ENCODE measurements around the gene NT5C3A. TPM values are rescaled to one million over a fixed set of nuclear protein-coding genes. Genes with fewer than 3 reads are reported as not detected.

The NT5C3A gene
- total and polyA plus RNA-seq, 2 of the 13 experiments (the other 11 are each of a cell fraction or from before 2014, with no cell fraction given) = 16.9 to 34.0 TPM

DNA sequence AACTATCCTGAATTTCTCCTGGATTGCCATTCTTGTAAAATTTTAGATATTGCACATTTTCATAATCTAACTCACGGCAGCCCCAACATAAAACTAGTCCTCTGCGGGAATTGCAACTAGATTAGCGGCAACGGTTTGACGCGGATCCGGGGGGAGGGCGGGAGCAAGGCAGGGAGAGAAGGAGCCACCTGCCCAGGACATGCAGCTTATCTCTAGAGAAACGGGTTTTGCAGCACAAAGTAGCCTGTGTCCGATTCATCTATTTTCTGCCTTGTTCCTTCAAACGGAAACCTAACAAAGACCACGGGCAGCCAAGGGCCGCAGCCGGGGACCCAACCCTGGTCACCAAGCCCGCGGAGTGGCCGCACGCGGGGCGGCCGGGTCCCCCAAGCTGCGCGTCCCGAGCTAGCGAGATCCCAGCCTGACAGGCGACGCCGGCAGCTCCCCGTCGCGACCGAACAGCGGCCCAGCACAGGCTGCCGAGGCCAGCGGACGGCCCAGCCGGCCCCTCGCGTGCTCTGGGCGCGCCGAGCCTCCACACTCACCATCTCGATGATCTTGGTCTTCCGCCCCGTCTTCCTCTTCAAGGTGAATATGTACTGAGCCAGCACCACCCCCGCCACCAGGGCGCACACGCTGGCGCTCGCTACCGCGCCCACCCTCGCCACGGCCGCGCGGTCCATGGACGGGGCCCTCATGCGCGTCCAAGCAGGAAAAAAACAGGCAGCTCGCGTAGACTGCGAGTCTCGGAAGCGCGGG lies at the start of gene NT5C3A (continued):
- peak; percentile 9; the same call in 1 of the 2 replicates for TF ChIP-seq ZC3H4 (CRISPR knock-in tag; IDR thresholded peaks at IDR 0.05; ENCODE audit: borderline replicate concordance)
- TF ChIP-seq, protein P1, sequence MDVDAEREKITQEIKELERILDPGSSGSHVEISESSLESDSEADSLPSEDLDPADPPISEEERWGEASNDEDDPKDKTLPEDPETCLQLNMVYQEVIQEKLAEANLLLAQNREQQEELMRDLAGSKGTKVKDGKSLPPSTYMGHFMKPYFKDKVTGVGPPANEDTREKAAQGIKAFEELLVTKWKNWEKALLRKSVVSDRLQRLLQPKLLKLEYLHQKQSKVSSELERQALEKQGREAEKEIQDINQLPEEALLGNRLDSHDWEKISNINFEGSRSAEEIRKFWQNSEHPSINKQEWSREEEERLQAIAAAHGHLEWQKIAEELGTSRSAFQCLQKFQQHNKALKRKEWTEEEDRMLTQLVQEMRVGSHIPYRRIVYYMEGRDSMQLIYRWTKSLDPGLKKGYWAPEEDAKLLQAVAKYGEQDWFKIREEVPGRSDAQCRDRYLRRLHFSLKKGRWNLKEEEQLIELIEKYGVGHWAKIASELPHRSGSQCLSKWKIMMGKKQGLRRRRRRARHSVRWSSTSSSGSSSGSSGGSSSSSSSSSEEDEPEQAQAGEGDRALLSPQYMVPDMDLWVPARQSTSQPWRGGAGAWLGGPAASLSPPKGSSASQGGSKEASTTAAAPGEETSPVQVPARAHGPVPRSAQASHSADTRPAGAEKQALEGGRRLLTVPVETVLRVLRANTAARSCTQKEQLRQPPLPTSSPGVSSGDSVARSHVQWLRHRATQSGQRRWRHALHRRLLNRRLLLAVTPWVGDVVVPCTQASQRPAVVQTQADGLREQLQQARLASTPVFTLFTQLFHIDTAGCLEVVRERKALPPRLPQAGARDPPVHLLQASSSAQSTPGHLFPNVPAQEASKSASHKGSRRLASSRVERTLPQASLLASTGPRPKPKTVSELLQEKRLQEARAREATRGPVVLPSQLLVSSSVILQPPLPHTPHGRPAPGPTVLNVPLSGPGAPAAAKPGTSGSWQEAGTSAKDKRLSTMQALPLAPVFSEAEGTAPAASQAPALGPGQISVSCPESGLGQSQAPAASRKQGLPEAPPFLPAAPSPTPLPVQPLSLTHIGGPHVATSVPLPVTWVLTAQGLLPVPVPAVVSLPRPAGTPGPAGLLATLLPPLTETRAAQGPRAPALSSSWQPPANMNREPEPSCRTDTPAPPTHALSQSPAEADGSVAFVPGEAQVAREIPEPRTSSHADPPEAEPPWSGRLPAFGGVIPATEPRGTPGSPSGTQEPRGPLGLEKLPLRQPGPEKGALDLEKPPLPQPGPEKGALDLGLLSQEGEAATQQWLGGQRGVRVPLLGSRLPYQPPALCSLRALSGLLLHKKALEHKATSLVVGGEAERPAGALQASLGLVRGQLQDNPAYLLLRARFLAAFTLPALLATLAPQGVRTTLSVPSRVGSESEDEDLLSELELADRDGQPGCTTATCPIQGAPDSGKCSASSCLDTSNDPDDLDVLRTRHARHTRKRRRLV (CRISPR knock-in tag; IDR thresholded peaks at IDR 0.05) = no peak
- no peak for TF ChIP-seq ZNF569 (CRISPR knock-in tag; IDR thresholded peaks at IDR 0.05; ENCODE audit: borderline replicate concordance)
- no peak for TF ChIP-seq SMAD3 (CRISPR knock-in tag; IDR thresholded peaks at IDR 0.05)
- TF ChIP-seq ZBTB14 (CRISPR knock-in tag; IDR thresholded peaks at IDR 0.05) = peak; percentile 74
- TF ChIP-seq SNAPC2 (CRISPR knock-in tag; IDR thresholded peaks at IDR 0.05) = 0 out of 2 replicates have a peak, but pooled peaks have one; percentile 14
- TF ChIP-seq, protein P2, sequence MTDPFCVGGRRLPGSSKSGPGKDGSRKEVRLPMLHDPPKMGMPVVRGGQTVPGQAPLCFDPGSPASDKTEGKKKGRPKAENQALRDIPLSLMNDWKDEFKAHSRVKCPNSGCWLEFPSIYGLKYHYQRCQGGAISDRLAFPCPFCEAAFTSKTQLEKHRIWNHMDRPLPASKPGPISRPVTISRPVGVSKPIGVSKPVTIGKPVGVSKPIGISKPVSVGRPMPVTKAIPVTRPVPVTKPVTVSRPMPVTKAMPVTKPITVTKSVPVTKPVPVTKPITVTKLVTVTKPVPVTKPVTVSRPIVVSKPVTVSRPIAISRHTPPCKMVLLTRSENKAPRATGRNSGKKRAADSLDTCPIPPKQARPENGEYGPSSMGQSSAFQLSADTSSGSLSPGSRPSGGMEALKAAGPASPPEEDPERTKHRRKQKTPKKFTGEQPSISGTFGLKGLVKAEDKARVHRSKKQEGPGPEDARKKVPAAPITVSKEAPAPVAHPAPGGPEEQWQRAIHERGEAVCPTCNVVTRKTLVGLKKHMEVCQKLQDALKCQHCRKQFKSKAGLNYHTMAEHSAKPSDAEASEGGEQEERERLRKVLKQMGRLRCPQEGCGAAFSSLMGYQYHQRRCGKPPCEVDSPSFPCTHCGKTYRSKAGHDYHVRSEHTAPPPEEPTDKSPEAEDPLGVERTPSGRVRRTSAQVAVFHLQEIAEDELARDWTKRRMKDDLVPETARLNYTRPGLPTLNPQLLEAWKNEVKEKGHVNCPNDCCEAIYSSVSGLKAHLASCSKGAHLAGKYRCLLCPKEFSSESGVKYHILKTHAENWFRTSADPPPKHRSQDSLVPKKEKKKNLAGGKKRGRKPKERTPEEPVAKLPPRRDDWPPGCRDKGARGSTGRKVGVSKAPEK (CRISPR knock-in tag; IDR thresholded peaks at IDR 0.05; ENCODE audit: borderline replicate concordance) = no peak
- TF ChIP-seq RFXAP (CRISPR knock-in tag; IDR thresholded peaks at IDR 0.05; ENCODE audit: borderline replicate concordance) = peak; percentile 64; the same call in 1 of the 2 replicates
- no peak for TF ChIP-seq ZNF484 (CRISPR knock-in tag; IDR thresholded peaks at IDR 0.05; ENCODE audit: borderline replicate concordance, low read depth)
- 0 out of 2 replicates have a peak, but pooled peaks have one; percentile 24 for TF ChIP-seq ZNF790 (CRISPR knock-in tag; IDR thresholded peaks at IDR 0.05; ENCODE audit: borderline replicate concordance)
- no peak for TF ChIP-seq BHLHE40 (IDR thresholded peaks at IDR 0.05; ENCODE audit: low read length)
- no peak for TF ChIP-seq XBP1 (CRISPR knock-in tag; IDR thresholded peaks at IDR 0.05)
- no peak for TF ChIP-seq ZFP36 (IDR thresholded peaks at IDR 0.05; ENCODE audit: borderline replicate concordance, low read depth, low read length, partially characterized antibody)
- TF ChIP-seq NFATC3 (CRISPR knock-in tag; IDR thresholded peaks at IDR 0.05) = no peak
- TF ChIP-seq HOXD1 (CRISPR knock-in tag; IDR thresholded peaks at IDR 0.05) = 0 out of 2 replicates have a peak, but pooled peaks have one; percentile 53

Measured in HepG2 (cell line).